ENCODE results near the gene TMEM184C. TPM values are rescaled to one million over a fixed set of nuclear protein-coding genes. Genes with fewer than 3 reads are reported as not detected.

Gene TMEM184C
- total RNA-seq, 1 experiment from 2014 or later: 43.8 TPM

DNA sequence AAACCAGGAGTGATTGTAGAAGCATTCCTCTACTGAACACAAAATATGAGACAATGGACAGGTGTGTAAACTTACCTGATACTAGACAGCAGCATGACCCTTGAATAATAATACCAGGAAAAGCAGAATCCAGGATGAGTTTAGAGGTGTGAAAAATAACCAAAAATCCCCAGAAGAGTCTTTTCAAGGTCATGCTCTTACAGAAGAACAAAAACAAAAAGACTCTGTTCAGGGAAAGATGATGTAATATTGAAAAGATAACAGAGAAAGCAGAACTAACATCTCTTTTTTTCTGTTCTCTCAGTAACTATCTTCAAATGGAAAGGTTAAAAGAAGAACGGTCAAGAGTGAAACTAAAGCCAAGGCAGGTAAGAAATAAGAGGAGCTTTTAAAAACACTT, 100.7 kb downstream of the TMEM184C start:
- no peak overlapping the region for H2AFZ ChIP-seq (ENCODE audit: low read length)
- H3K56ac ChIP-seq (ENCODE audit: insufficient read length, low read depth, low read length): no peak overlapping the region
- no peak overlapping the region for H3K4ac ChIP-seq (ENCODE audit: low read depth, low read length)
- no peak overlapping the region for H2AK5ac ChIP-seq (ENCODE audit: insufficient read length, low read length)
- no peak overlapping the region for H2BK5ac ChIP-seq (ENCODE audit: insufficient read length, low read length)
- H2BK12ac ChIP-seq (ENCODE audit: insufficient read length, low read depth, low read length): no peak overlapping the region
- no peak overlapping the region for H3K14ac ChIP-seq (ENCODE audit: insufficient read depth, low read length)
- WGBS (ENCODE audit: extremely low coverage, insufficient read length, low lambda C conversion rate): no CpG with 5 or more reads among the region's 1 CpG
- no peak overlapping the region for H4K5ac ChIP-seq (ENCODE audit: insufficient read length, low read depth, low read length)
- H2BK120ac ChIP-seq (ENCODE audit: low read depth, low read length, poor library complexity, severe bottlenecking): no peak overlapping the region
- Mint-ChIP-seq H3K4me1 (no peaks in the 10 kb centered on the region), H3K4me3 (no peak overlapping the region), H3K27me3 (ENCODE audit: low read depth) (no peaks in the 10 kb centered on the region), H3K9me3 (no peaks in the 10 kb centered on the region), H3K36me3 (ENCODE audit: insufficient read depth in 1 of 3, low read depth in 3 of 3) (no peaks in the 10 kb centered on the region), H3K27ac (no peak overlapping the region)
- no peak overlapping the region for H3K18ac ChIP-seq (ENCODE audit: insufficient read length, low read depth, low read length)
- no peak overlapping the region for H4K91ac ChIP-seq (ENCODE audit: insufficient read length, low read depth, low read length)
- no peaks in the 10 kb centered on the region for H3K27me3 ChIP-seq (ENCODE audit: insufficient read depth, low read length)
- H3K27ac ChIP-seq (ENCODE audit: insufficient read length, low read depth, low read length): no peak overlapping the region
- H2BK20ac ChIP-seq (ENCODE audit: low read depth, low read length, poor library complexity, severe bottlenecking): no peak overlapping the region
- H3K4me1 ChIP-seq (ENCODE audit: insufficient read depth, low read length): no peaks in the 10 kb centered on the region
- no peaks in the 10 kb centered on the region for H3K9me3 ChIP-seq (ENCODE audit: control insufficient read depth, low read depth, low read length)
- H3K79me1 ChIP-seq (ENCODE audit: insufficient read depth, low read depth, low read length, poor library complexity, severe bottlenecking): no peaks in the 10 kb centered on the region
- no peaks in the 10 kb centered on the region for H4K20me1 ChIP-seq (ENCODE audit: control insufficient read depth, insufficient read depth, insufficient read length)
- no peak overlapping the region for H3K4me2 ChIP-seq (ENCODE audit: insufficient read depth, insufficient read length, low read length)
- H3K23ac ChIP-seq (ENCODE audit: insufficient read length, low read depth, low read length): no peak overlapping the region
- no peak for DNase-seq
- TF ChIP-seq, protein P1, sequence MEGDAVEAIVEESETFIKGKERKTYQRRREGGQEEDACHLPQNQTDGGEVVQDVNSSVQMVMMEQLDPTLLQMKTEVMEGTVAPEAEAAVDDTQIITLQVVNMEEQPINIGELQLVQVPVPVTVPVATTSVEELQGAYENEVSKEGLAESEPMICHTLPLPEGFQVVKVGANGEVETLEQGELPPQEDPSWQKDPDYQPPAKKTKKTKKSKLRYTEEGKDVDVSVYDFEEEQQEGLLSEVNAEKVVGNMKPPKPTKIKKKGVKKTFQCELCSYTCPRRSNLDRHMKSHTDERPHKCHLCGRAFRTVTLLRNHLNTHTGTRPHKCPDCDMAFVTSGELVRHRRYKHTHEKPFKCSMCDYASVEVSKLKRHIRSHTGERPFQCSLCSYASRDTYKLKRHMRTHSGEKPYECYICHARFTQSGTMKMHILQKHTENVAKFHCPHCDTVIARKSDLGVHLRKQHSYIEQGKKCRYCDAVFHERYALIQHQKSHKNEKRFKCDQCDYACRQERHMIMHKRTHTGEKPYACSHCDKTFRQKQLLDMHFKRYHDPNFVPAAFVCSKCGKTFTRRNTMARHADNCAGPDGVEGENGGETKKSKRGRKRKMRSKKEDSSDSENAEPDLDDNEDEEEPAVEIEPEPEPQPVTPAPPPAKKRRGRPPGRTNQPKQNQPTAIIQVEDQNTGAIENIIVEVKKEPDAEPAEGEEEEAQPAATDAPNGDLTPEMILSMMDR (conservative IDR thresholded peaks at IDR 0.05): no peak
- H3T11ph ChIP-seq (ENCODE audit: low read length): no peak overlapping the region
- H3K79me2 ChIP-seq (ENCODE audit: insufficient read depth, low read length): no peaks in the 10 kb centered on the region
- no peak overlapping the region for H2BK15ac ChIP-seq (ENCODE audit: low read depth, low read length)
- no peaks in the 10 kb centered on the region for H3K23me2 ChIP-seq (ENCODE audit: insufficient read length, low read depth, low read length, poor library complexity, severe bottlenecking)
- no peak overlapping the region for H3K9ac ChIP-seq (ENCODE audit: extremely low read depth, insufficient read length, low read length)
- no peak overlapping the region for H4K8ac ChIP-seq (replicated peaks; ENCODE audit: insufficient read length, low read depth, low read length)

Other genes with a start within 250 kb of the TMEM184C start
- gene EDNRA, start 136.3 kb upstream of the TMEM184C start, total RNA-seq (2021): 0.75 and 1.6 TPM in 2 replicates
- gene PRMT9, start 66.8 kb downstream of the TMEM184C start, total RNA-seq (2021): 10.0 and 10.5 TPM in 2 replicates
- gene ARHGAP10, start 114.7 kb downstream of the TMEM184C start, total RNA-seq (2021): 7.8 and 8.0 TPM in 2 replicates